ENCODE measurements around the gene AGMO. TPM values are rescaled to one million over a fixed set of nuclear protein-coding genes. Genes with fewer than 3 reads are reported as not detected.

AGMO gene
- total RNA-seq, 1 experiment from 2014 or later = 0.77 TPM

GRCh38 chr7:15487896-15488295 is 73.9 kb downstream of the AGMO start (continued):
- TF ChIP-seq HMGXB4 (CRISPR knock-in tag; IDR thresholded peaks at IDR 0.05) (no peak), ELF4 (CRISPR knock-in tag; IDR thresholded peaks at IDR 0.05; ENCODE audit: low read depth) (no peak), ZNF512 (CRISPR knock-in tag; IDR thresholded peaks at IDR 0.05; ENCODE audit: borderline replicate concordance) (no peak), SMAD4 (CRISPR knock-in tag; IDR thresholded peaks at IDR 0.05) (no peak)

- Mint-ChIP-seq H3K4me3 (no peak overlapping the region), H3K36me3 (no peaks in the 10 kb centered on the region), H3K9me3 (no peaks in the 10 kb centered on the region), H3K27ac (no peak overlapping the region), H3K4me1 (no peaks in the 10 kb centered on the region), H3K27me3 (ENCODE audit: low read depth) (no peaks in the 10 kb centered on the region)
- POLR2A ChIA-PET = no interaction called here
- DNase-seq (ENCODE audit: low spot score) (no peak), ATAC-seq (no peak)
- CTCF ChIA-PET = no interaction called here
- no peak for TF ChIP-seq NFYB (CRISPR knock-in tag; conservative IDR thresholded peaks at IDR 0.05; ENCODE audit: low read depth)
- TF ChIP-seq CREB1 (CRISPR knock-in tag; IDR thresholded peaks at IDR 0.05) = no peak
- no peak for TF ChIP-seq IRF1 (CRISPR knock-in tag; IDR thresholded peaks at IDR 0.05)
- TF ChIP-seq ATF2 (CRISPR knock-in tag; IDR thresholded peaks at IDR 0.05; ENCODE audit: borderline replicate concordance, low read depth) = no peak
- TF ChIP-seq ZNF396 (CRISPR knock-in tag; IDR thresholded peaks at IDR 0.05; ENCODE audit: borderline replicate concordance) = no peak
- TF ChIP-seq JUN (CRISPR knock-in tag; IDR thresholded peaks at IDR 0.05) = no peak
- no peak for TF ChIP-seq SP1 (CRISPR knock-in tag; conservative IDR thresholded peaks at IDR 0.05)
- no peak for TF ChIP-seq ESRRA (CRISPR knock-in tag; IDR thresholded peaks at IDR 0.05; ENCODE audit: borderline replicate concordance)
- TF ChIP-seq GRHL2 (CRISPR knock-in tag; IDR thresholded peaks at IDR 0.05; ENCODE audit: insufficient replicate concordance, severe bottlenecking) = no peak
- TF ChIP-seq PRRX2 (CRISPR knock-in tag; IDR thresholded peaks at IDR 0.05) = no peak
- TF ChIP-seq ZNF423 (CRISPR knock-in tag; IDR thresholded peaks at IDR 0.05) = no peak
- no peak for TF ChIP-seq SMAD4 (CRISPR knock-in tag; IDR thresholded peaks at IDR 0.05)
- TF ChIP-seq E2F1 (CRISPR knock-in tag; IDR thresholded peaks at IDR 0.05) = no peak
- no peak for TF ChIP-seq AR (CRISPR knock-in tag; IDR thresholded peaks at IDR 0.05)
- TF ChIP-seq ZNF532 (CRISPR knock-in tag; IDR thresholded peaks at IDR 0.05; ENCODE audit: borderline replicate concordance) = no peak
- TF ChIP-seq ZNF425 (CRISPR knock-in tag; conservative IDR thresholded peaks at IDR 0.05) = no peak
Measured at GRCh38 chr7:15485998-15486397, 75.8 kb downstream of the AGMO start.
